Measurements from ENCODE around the gene CCP110. TPM values are rescaled to one million over a fixed set of nuclear protein-coding genes. Genes with fewer than 3 reads are reported as not detected.

CCP110 gene
- total RNA-seq, 2 donors from 2014 or later = 8.2 to 11.1 TPM

- no peak for DNase-seq
- intact Hi-C loops (cut with DNase I) = no loop called here
- H3K27me3 ChIP-seq = no peaks in the 10 kb centered on the region
- TF ChIP-seq CTCF (IDR thresholded peaks at IDR 0.05) = no peak
- no peak overlapping the region for H3K9ac ChIP-seq (ENCODE audit: low read depth in 2 of 2, low read length in 2 of 2)
- no peak overlapping the region for H3K27ac ChIP-seq
- no peaks in the 10 kb centered on the region for H3K4me1 ChIP-seq
- no peaks in the 10 kb centered on the region for H3K9me3 ChIP-seq
- no peaks in the 10 kb centered on the region for H3K36me3 ChIP-seq
- no peak overlapping the region for H3K4me3 ChIP-seq
Observed at GRCh38 chr16:19481769-19482168, 42.0 kb upstream of the CCP110 start.

GRCh38 chr16:19482291-19482690 is 41.5 kb upstream of the CCP110 start:
- no peak overlapping the region for H3K9ac ChIP-seq (ENCODE audit: low read depth in 2 of 2, low read length in 2 of 2)
- H3K27me3 ChIP-seq = no peaks in the 10 kb centered on the region
- TF ChIP-seq CTCF (IDR thresholded peaks at IDR 0.05) = no peak
- H3K27ac ChIP-seq = no peak overlapping the region
- no peaks in the 10 kb centered on the region for H3K36me3 ChIP-seq
- intact Hi-C loops (cut with DNase I) = no loop called here
- no peaks in the 10 kb centered on the region for H3K9me3 ChIP-seq
- H3K4me1 ChIP-seq = no peaks in the 10 kb centered on the region
- DNase-seq = no peak
- H3K4me3 ChIP-seq = no peak overlapping the region

GRCh38 chr16:19484096-19484495 is 39.6 kb upstream of the CCP110 start:
- no peaks in the 10 kb centered on the region for H3K36me3 ChIP-seq
- no peaks in the 10 kb centered on the region for H3K27me3 ChIP-seq
- H3K27ac ChIP-seq = no peak overlapping the region
- H3K4me3 ChIP-seq = no peak overlapping the region
- no peak for DNase-seq
- no peak overlapping the region for H3K9ac ChIP-seq (ENCODE audit: low read depth in 2 of 2, low read length in 2 of 2)
- no peak for TF ChIP-seq CTCF (IDR thresholded peaks at IDR 0.05)
- intact Hi-C loops (cut with DNase I) = no loop called here
- no peaks in the 10 kb centered on the region for H3K9me3 ChIP-seq
- H3K4me1 ChIP-seq = no peaks in the 10 kb centered on the region

GRCh38 chr16:19485611-19486010 is 38.1 kb upstream of the CCP110 start:
- no peaks in the 10 kb centered on the region for H3K9me3 ChIP-seq
- H3K36me3 ChIP-seq = no peaks in the 10 kb centered on the region
- H3K9ac ChIP-seq (ENCODE audit: low read depth in 2 of 2, low read length in 2 of 2) = no peak overlapping the region
- intact Hi-C loops (cut with DNase I) = no loop called here
- no peak overlapping the region for H3K27ac ChIP-seq
- DNase-seq = no peak
- no peak overlapping the region for H3K4me3 ChIP-seq
- no peaks in the 10 kb centered on the region for H3K27me3 ChIP-seq
- no peak for TF ChIP-seq CTCF (IDR thresholded peaks at IDR 0.05)
- H3K4me1 ChIP-seq = no peaks in the 10 kb centered on the region

- Histone ChIP-seq H3K9ac (ENCODE audit: low read depth in 2 of 2, low read length in 2 of 2) (no peak overlapping the region), H3K27ac (no peak overlapping the region), H3K4me1 (no peaks in the 10 kb centered on the region), H3K9me3 (no peaks in the 10 kb centered on the region), H3K27me3 (no peaks in the 10 kb centered on the region), H3K36me3 (no peaks in the 10 kb centered on the region), H3K4me3 (no peak overlapping the region)
- TF ChIP-seq CTCF (IDR thresholded peaks at IDR 0.05) = no peak
- intact Hi-C loops (cut with DNase I) = no loop called here
- DNase-seq = no peak
Observed at GRCh38 chr16:19486051-19486450, 37.7 kb upstream of the CCP110 start.
